Keratinocyte (primary cell): Measurements from ENCODE around the gene CPNE1. TPM values are rescaled to one million over a fixed set of nuclear protein-coding genes. Genes with fewer than 3 reads are reported as not detected.

ENCODE experiments used
- DNase-seq: peaks from one replicate; pipeline ENCODE4 v3.0.0-alpha.2; 2011; ENCODE audit warnings: low read depth, missing footprints, low spot score
- FAIRE-seq: peaks from 2 replicates; lab custom pipeline; 2011; peaks lifted over from hg19 to GRCh38; lab: Jason Lieb, UNC
- H2AFZ ChIP-seq: 2 replicates; pipeline ENCODE4 v1.6.0; 2012; ENCODE audit warnings: low read length, control low read depth, inconsistent platforms; ENCODE audit not compliant: control insufficient read depth
- H3K27ac ChIP-seq: 2 replicates; pipeline ENCODE4 v1.5.1; 2011; ENCODE audit warnings: low read length; ENCODE audit not compliant: control insufficient read depth, insufficient read depth
- H3K27me3 ChIP-seq: 3 replicates; pipeline ENCODE4 v1.6.0; 2011; ENCODE audit warnings: low read length; ENCODE audit not compliant: control insufficient read depth, insufficient read depth; ENCODE audit errors: extremely low read depth
- H3K36me3 ChIP-seq, 2 experiments: 2 replicates in 1 of 2; 3 replicates in 1 of 2; pipeline ENCODE4 v1.5.1; 2011; ENCODE audit warnings: low read length in 2 of 2, mild to moderate bottlenecking in 1 of 2; ENCODE audit not compliant: control insufficient read depth in 2 of 2, insufficient read depth in 2 of 2; ENCODE audit errors: extremely low read depth in 1 of 2
- H3K4me1 ChIP-seq: 3 replicates; pipeline ENCODE4 v1.5.1; 2011; ENCODE audit warnings: low read length; ENCODE audit not compliant: control insufficient read depth, insufficient read depth; ENCODE audit errors: extremely low read depth
- H3K4me2 ChIP-seq: 3 replicates; pipeline ENCODE4 v1.6.0; 2011; ENCODE audit warnings: low read depth, low read length; ENCODE audit not compliant: control insufficient read depth, insufficient read depth; ENCODE audit errors: extremely low read depth
- H3K4me3 ChIP-seq, 3 experiments: fragments of 200-600 bp in 1 of 3; sonication (generic) in 1 of 3; 2 replicates in 2 of 3; 3 replicates in 1 of 3; pipeline ENCODE4 v1.5.1; 2011 to 2016; ENCODE audit warnings: low read length in 3 of 3, mild to moderate bottlenecking in 3 of 3, control low read depth in 2 of 3, inconsistent platforms in 1 of 3, low read depth in 1 of 3, mixed read lengths in 1 of 3, mixed run types in 1 of 3, moderate library complexity in 1 of 3; ENCODE audit not compliant: control insufficient read depth in 2 of 3, insufficient read depth in 2 of 3; ENCODE audit errors: extremely low read depth in 1 of 3
- H3K79me2 ChIP-seq: 2 replicates; pipeline ENCODE4 v1.6.0; 2012; ENCODE audit warnings: low read length; ENCODE audit not compliant: control insufficient read depth, insufficient read depth
- H3K9ac ChIP-seq: 3 replicates; pipeline ENCODE4 v1.6.0; 2011; ENCODE audit warnings: low read length; ENCODE audit not compliant: control insufficient read depth, insufficient read depth; ENCODE audit errors: extremely low read depth
- H3K9me1 ChIP-seq: 3 replicates; pipeline ENCODE4 v1.6.0; 2011; ENCODE audit warnings: low read length; ENCODE audit not compliant: control insufficient read depth, insufficient read depth; ENCODE audit errors: extremely low read depth
- H3K9me3 ChIP-seq: 2 replicates; pipeline ENCODE4 v1.5.1; 2012; ENCODE audit warnings: low read depth, low read length; ENCODE audit not compliant: control insufficient read depth
- H4K20me1 ChIP-seq: 3 replicates; pipeline ENCODE4 v1.6.0; 2011; ENCODE audit warnings: low read length; ENCODE audit not compliant: control insufficient read depth, insufficient read depth; ENCODE audit errors: extremely low read depth
- CTCF ChIP-seq, 3 experiments: IDR thresholded peaks in 1 of 3; conservative IDR thresholded peaks in 1 of 3; optimal IDR thresholded peaks in 1 of 3; 2 replicates in 2 of 3; 3 replicates in 1 of 3; pipeline versions ENCODE3 to v1.5.1; 2011; ENCODE audit warnings: low read length in 3 of 3, mild to moderate bottlenecking in 3 of 3, moderate library complexity in 2 of 3, control low read depth in 1 of 3, inconsistent platforms in 1 of 3; ENCODE audit not compliant: insufficient read depth in 2 of 3; ENCODE audit errors: extremely low read depth in 1 of 3
- EZH2 ChIP-seq: IDR thresholded peaks from one replicate; pipeline ENCODE4 v1.6.1; 2012; ENCODE audit warnings: inconsistent platforms, mild to moderate bottlenecking, low read length, moderate library complexity
- dilution Hi-C: fragments of 300-500 bp; cut with MboI; formaldehyde crosslinking; loops from one replicate; pipeline ENCODE4 v1.7.0; 2020; ENCODE audit warnings: low sequenced_read_pairs; ENCODE audit not compliant: extremely low pct_ligation_motif_present
- polyA plus RNA-seq, 5 experiments: library from polyadenylated mRNA; depleted of rRNA in 3 of 5; stranded (reverse) in 3 of 5; stranded (forward) in 1 of 5; unstranded in 1 of 5; fragments of >200 nt; gene quantifications; 1 replicate in 1 of 5; 2 replicates in 3 of 5; 3 replicates in 1 of 5; pipeline versions ENCODE4 v1.2.1 to v1.2.3, GENCODE V29; 2011 to 2012; ENCODE audit warnings: missing spikeins in 2 of 5, low read depth in 1 of 5, low replicate concordance in 1 of 5

CPNE1 gene
- polyA plus RNA-seq, 1 donor (not counting 4 experiments of a cell fraction or from before 2014, with no cell fraction given), result 111 TPM

GRCh38 chr20:35610833-35611427, 53.8 kb downstream of the CPNE1 start:
- TF ChIP-seq CTCF (optimal IDR thresholded peaks at IDR 0.05 in 1 of 3, IDR thresholded peaks at IDR 0.05 in 1 of 3, conservative IDR thresholded peaks at IDR 0.05 in 1 of 3; ENCODE audit: extremely low read depth in 1 of 3, insufficient read depth in 2 of 3, low read length in 3 of 3) (no peak), EZH2 (no peak)
- DNase-seq, result no peak
- Histone ChIP-seq H3K27me3 (no peaks in the 10 kb centered on the region), H3K4me1 (peaks cover 14% of the 10 kb centered on the region), H3K36me3 (no peaks in the 10 kb centered on the region), H3K27ac (no peak overlapping the region), H3K9ac (no peak overlapping the region), H3K4me3 (no peak overlapping the region), H2AFZ (no peak overlapping the region), H3K9me3 (no peaks in the 10 kb centered on the region), H3K9me1 (no peaks in the 10 kb centered on the region), H3K79me2 (no peaks in the 10 kb centered on the region), H3K4me2 (no peak overlapping the region), H4K20me1 (no peaks in the 10 kb centered on the region)
- dilution Hi-C loops, result no loop called here
- no peak for FAIRE-seq

- TF ChIP-seq CTCF (optimal IDR thresholded peaks at IDR 0.05 in 1 of 3, IDR thresholded peaks at IDR 0.05 in 1 of 3, conservative IDR thresholded peaks at IDR 0.05 in 1 of 3; ENCODE audit: extremely low read depth in 1 of 3, insufficient read depth in 2 of 3, low read length in 3 of 3), result no peak
- TF ChIP-seq EZH2, result no peak
- Histone ChIP-seq H3K27ac (no peak overlapping the region), H2AFZ (no peak overlapping the region), H3K4me2 (no peak overlapping the region), H3K9me3 (no peaks in the 10 kb centered on the region), H3K36me3 (no peaks in the 10 kb centered on the region), H3K79me2 (no peaks in the 10 kb centered on the region), H3K4me3 (no peak overlapping the region), H3K4me1 (peaks cover 8% of the 10 kb centered on the region), H4K20me1 (no peaks in the 10 kb centered on the region), H3K27me3 (peaks cover 3% of the 10 kb centered on the region), H3K9ac (no peak overlapping the region), H3K9me1 (no peaks in the 10 kb centered on the region)
- dilution Hi-C loops, result no loop called here
- no peak for FAIRE-seq
- DNase-seq, result no peak
Measured at GRCh38 chr20:35607003-35607735, 57.5 kb downstream of the CPNE1 start.
